Measurements from ENCODE around the gene PBX3. TPM values are rescaled to one million over a fixed set of nuclear protein-coding genes. Genes with fewer than 3 reads are reported as not detected.
"Not testable (repeated sequence)": the region's sequence is repeated elsewhere in the genome, so short reads cannot be mapped to it uniquely, and the experiment has no call there.

Gene PBX3
- total RNA-seq, 4 donors from 2014 or later: 5.1 to 360 (median 44.1) TPM

DNA sequence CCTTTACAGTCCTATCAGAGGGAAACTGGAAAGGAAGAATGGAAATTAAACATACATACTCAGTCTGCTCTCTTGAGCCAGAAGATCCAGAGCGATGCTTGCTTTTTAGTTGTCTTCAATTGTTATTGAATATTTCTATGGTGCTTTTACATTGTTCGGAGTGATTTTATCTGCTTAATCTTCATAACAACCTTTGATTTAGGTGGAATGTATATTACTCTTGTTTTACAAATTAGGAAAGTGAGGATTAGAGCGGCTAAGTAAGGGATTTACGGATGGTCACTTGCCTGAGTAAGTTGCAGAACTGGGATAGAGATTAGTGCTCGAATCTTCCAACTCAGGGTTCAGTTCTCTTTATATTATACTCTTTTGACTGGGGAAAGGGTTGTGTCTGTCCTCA is 69.1 kb downstream of the PBX3 start:
- no peak for DNase-seq
- no peak overlapping the region for H3K27ac ChIP-seq
- no peaks in the 10 kb centered on the region for H3K4me1 ChIP-seq
- no peaks in the 10 kb centered on the region for H3K9me3 ChIP-seq
- no peak overlapping the region for H3K4me3 ChIP-seq
- TF ChIP-seq POLR2A (IDR thresholded peaks at IDR 0.05): no peak
- TF ChIP-seq, protein P1, sequence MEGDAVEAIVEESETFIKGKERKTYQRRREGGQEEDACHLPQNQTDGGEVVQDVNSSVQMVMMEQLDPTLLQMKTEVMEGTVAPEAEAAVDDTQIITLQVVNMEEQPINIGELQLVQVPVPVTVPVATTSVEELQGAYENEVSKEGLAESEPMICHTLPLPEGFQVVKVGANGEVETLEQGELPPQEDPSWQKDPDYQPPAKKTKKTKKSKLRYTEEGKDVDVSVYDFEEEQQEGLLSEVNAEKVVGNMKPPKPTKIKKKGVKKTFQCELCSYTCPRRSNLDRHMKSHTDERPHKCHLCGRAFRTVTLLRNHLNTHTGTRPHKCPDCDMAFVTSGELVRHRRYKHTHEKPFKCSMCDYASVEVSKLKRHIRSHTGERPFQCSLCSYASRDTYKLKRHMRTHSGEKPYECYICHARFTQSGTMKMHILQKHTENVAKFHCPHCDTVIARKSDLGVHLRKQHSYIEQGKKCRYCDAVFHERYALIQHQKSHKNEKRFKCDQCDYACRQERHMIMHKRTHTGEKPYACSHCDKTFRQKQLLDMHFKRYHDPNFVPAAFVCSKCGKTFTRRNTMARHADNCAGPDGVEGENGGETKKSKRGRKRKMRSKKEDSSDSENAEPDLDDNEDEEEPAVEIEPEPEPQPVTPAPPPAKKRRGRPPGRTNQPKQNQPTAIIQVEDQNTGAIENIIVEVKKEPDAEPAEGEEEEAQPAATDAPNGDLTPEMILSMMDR (IDR thresholded peaks at IDR 0.05): no peak
- intact Hi-C loops (cut with DNase I; ENCODE audit: low total_unique reads): no loop called here
- no peaks in the 10 kb centered on the region for H3K27me3 ChIP-seq
- H3K36me3 ChIP-seq: no peaks in the 10 kb centered on the region

DNA sequence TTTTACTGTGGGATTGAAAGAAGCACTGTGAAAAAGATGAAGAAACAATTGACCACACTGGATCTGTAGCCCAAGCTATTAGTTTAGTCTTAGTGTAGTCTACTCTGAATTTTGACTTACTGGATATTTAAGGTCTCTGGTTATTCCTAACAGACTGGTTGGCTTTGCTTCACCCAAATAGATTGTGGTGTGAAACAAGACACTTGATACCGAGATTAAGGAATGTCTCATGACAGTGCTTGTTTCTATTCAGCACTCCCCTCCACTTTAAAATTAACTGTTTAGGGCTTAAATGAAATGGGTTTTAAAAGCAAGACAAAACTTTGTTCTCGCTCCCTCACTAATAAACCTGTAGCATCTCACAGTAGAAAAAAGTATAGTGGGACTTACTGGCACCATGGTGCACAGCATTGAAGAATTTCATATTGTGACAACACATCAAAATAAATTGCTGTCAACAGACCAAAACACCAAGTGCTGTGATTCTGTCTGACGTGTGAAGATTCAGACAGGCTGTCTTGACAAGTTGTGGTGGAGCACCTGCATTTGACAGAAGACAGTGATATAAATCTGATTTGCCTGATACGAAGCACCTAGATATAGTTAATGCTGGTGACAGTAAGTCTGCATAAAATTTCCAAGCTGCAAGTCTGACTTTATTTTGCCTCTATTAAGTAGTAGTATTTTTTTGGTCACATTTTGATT is 73.1 kb downstream of the PBX3 start:
- DNase-seq: no peak
- TF ChIP-seq, protein P1 (IDR thresholded peaks at IDR 0.05): no peak
- TF ChIP-seq POLR2A (IDR thresholded peaks at IDR 0.05): no peak
- Histone ChIP-seq H3K9me3 (no peaks in the 10 kb centered on the region), H3K4me3 (no peak overlapping the region), H3K27me3 (no peaks in the 10 kb centered on the region), H3K27ac (no peak overlapping the region), H3K4me1 (no peaks in the 10 kb centered on the region), H3K36me3 (no peaks in the 10 kb centered on the region)
- intact Hi-C loops (cut with DNase I; ENCODE audit: low total_unique reads): no loop called here

DNA sequence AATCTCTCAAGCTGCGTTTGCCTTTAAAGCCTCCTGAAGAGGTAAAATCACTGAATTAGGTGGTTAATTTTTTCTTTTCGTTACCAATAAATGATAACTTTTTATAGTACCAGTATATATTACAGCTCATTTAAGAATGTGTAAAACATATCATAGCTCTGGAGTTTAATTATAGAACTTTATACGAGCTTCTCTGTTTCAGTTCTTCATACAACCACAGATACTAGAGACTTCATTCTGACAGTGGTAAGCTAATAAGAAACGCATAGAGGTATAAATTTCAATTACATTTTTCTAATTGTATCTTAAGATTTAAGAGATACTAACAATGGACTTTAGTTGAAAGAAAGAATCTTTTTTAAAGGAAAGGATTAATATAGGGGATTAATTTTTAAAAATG is 73.9 kb downstream of the PBX3 start:
- Histone ChIP-seq H3K4me3 (no peak overlapping the region), H3K27ac (peak overlapping the region in 1 of 2 donors; percentile 20), H3K36me3 (no peaks in the 10 kb centered on the region), H3K9me3 (no peaks in the 10 kb centered on the region), H3K4me1 (no peaks in the 10 kb centered on the region), H3K27me3 (no peaks in the 10 kb centered on the region)
- intact Hi-C loops (cut with DNase I; ENCODE audit: low total_unique reads): no loop called here
- DNase-seq: no peak
- TF ChIP-seq, protein P1 (IDR thresholded peaks at IDR 0.05): no peak
- TF ChIP-seq POLR2A (IDR thresholded peaks at IDR 0.05): no peak

DNA sequence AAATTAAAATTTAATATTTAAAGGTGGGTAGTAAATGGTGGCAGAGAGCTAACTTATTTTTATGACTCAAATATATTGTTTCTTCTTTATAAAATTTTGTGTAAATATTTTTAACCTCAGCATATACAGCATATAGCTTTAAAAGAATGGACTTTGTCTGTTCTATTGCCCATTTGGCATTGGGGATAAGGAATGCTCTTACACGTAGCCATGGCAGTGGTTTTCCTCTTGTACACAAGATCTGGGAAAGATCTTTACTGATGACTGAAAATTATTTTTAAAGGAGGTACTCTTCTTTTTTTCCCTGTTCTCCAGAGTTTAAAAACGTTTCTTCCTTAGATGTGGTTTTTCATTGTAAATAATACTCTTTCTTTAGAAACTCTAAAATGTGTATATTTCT is 75.0 kb downstream of the PBX3 start:
- Histone ChIP-seq H3K9me3 (no peaks in the 10 kb centered on the region), H3K27me3 (no peaks in the 10 kb centered on the region), H3K36me3 (no peaks in the 10 kb centered on the region), H3K4me1 (no peaks in the 10 kb centered on the region), H3K4me3 (no peak overlapping the region), H3K27ac (no peak overlapping the region)
- no peak for DNase-seq
- TF ChIP-seq, protein P1 (IDR thresholded peaks at IDR 0.05): no peak
- TF ChIP-seq POLR2A (IDR thresholded peaks at IDR 0.05): no peak
- intact Hi-C loops (cut with DNase I; ENCODE audit: low total_unique reads): no loop called here

DNA sequence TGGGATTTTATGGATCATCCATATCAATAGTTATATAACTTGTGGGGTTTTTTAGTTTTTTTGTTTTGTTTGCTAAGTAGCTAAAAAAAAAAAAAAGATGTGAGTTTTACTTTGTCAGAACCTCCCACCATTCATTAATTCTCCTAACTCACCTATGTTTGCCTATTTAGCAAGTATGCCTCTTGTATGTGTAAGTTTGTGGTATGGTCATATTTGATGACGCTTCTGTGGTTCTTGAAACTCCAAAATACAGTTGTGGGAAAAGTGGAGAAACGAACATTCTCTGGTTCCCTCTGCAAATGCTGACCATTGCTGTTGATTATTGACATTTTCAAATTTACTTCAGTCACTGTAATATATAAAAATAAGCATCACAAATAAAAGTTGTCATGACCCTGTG is 75.7 kb downstream of the PBX3 start:
- no peaks in the 10 kb centered on the region for H3K27me3 ChIP-seq
- no peak overlapping the region for H3K27ac ChIP-seq
- H3K4me3 ChIP-seq: no peak overlapping the region
- no peaks in the 10 kb centered on the region for H3K4me1 ChIP-seq
- TF ChIP-seq, protein P1 (IDR thresholded peaks at IDR 0.05): no peak
- H3K36me3 ChIP-seq: no peaks in the 10 kb centered on the region
- H3K9me3 ChIP-seq: no peaks in the 10 kb centered on the region
- no peak for DNase-seq
- intact Hi-C loops (cut with DNase I; ENCODE audit: low total_unique reads): no loop called here

DNA sequence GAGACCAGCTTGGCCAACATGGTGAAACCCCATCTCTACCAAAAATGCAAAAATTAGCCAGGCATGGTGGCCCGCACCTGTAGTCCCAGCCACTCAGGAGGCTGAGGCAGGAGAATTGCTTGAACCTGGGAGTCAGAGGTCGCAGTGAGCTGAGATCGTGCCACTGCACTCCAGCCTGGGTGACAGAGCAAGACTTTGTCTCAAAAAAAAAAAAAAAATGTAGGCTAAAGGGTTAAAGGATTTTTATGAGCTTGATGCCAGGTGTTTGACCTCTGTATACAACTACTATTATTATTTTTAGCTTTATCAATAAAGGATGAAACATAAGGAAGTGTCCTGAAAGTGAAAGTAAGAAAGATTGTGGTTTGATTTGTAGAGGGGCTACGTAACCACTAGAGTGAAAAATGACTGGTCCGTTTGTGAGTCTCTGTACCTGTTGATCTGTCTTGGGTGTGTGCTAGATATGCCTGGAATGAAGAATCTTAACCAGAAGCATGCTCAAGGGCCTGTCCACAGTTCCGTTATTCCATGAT is 76.8 kb downstream of the PBX3 start:
- H3K4me1 ChIP-seq: not testable (repeated sequence)

More for the DNA sequence above, 76.8 kb downstream of the PBX3 start:
- DNase-seq; H3K4me3 ChIP-seq; H3K36me3 ChIP-seq; H3K27me3 ChIP-seq; H3K9me3 ChIP-seq; H3K27ac ChIP-seq; intact Hi-C loops (cut with DNase I; ENCODE audit: low total_unique reads): not testable (repeated sequence)
